A673 (cell line): ENCODE data around the gene ANK3.

Experiments
- EZH2 ChIP-seq: fragments of 200-600 bp; sonication (generic); IDR thresholded peaks from 2 replicates; pipeline ENCODE4 v1.6.1; 2017; ENCODE audit warnings: borderline replicate concordance, low read depth, mild to moderate bottlenecking, mixed read lengths, antibody characterized with exemption, low read length; ENCODE audit not compliant: poor library complexity, severe bottlenecking
- TF ChIP-seq, protein P1 (sequence below): fragments of 300-800, 200-600 bp; sonication (generic); conservative IDR thresholded peaks from 2 replicates; pipeline ENCODE4 v1.5.1; 2017; ENCODE audit warnings: low read depth, mild to moderate bottlenecking, antibody characterized with exemption, low read length, moderate library complexity, mixed read lengths

DNA sequence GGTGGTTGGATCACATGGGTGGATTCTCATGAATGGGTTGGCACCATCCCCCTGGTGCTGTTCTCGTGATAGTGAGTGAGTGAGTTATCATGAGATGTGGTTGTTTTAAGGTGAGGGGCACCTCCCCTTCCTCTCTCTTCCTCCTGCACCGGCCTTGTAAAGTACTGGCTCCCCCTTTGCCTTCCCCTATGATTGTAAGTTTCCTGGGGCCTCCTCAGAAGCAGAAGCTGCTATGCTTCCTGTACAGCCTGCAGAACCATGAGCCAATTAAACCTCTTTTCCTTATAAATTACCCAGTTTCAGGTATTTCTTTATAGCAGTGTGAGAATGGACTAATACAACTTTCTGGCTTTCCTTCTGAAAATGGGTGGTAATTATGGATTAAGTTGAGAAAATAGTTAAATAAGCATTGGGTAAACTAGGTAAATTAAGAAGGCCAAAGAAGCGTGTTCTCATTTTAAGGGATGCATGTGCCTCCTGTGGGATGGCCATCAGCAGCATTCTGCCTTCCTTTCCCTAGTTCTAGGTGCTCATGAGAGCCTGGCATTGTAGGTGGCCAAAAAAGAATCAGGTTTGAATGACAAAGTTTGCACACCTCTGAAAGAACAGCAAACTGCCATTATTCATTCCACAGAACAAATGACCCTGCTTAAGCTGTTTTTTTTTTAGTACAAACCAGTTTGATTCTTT lies 242.0 kb downstream of the ANK3 start:
- TF ChIP-seq, protein P1, sequence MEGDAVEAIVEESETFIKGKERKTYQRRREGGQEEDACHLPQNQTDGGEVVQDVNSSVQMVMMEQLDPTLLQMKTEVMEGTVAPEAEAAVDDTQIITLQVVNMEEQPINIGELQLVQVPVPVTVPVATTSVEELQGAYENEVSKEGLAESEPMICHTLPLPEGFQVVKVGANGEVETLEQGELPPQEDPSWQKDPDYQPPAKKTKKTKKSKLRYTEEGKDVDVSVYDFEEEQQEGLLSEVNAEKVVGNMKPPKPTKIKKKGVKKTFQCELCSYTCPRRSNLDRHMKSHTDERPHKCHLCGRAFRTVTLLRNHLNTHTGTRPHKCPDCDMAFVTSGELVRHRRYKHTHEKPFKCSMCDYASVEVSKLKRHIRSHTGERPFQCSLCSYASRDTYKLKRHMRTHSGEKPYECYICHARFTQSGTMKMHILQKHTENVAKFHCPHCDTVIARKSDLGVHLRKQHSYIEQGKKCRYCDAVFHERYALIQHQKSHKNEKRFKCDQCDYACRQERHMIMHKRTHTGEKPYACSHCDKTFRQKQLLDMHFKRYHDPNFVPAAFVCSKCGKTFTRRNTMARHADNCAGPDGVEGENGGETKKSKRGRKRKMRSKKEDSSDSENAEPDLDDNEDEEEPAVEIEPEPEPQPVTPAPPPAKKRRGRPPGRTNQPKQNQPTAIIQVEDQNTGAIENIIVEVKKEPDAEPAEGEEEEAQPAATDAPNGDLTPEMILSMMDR, result no peak
- TF ChIP-seq EZH2, result no peak
